ENCODE measurements around the gene SRGAP1. TPM values are rescaled to one million over a fixed set of nuclear protein-coding genes. Genes with fewer than 3 reads are reported as not detected.
A peak's percentile ranks its signal among the peaks of the same experiment; 100 is the strongest.

The SRGAP1 gene
- total RNA-seq, 1 donor: 18.1 TPM

DNA sequence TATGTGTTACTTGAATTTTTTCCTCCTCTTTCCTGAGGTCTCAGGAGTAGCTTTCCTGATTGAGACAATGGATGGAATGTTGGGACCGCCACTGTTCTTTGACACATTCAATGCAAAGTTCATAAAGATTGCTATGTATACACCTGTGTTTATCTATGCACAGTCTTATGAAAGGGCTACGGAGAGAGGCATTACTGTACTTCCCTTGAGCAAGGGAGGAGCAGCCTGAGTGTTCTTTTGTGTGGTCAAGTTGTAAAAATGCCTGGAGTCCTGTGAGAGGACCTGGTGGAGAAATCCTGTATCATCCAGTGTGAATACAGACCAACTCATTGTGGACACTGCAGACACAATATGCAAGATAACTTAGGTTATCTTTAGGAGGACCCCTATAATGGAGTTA lies 1.2 kb downstream of the SRGAP1 start:
- peak; percentile 67 for DNase-seq (ENCODE audit: low read depth)
- H3K4me3 ChIP-seq (ENCODE audit: low read depth, low read length): peak overlapping the region; percentile 69
- TF ChIP-seq, protein P1, sequence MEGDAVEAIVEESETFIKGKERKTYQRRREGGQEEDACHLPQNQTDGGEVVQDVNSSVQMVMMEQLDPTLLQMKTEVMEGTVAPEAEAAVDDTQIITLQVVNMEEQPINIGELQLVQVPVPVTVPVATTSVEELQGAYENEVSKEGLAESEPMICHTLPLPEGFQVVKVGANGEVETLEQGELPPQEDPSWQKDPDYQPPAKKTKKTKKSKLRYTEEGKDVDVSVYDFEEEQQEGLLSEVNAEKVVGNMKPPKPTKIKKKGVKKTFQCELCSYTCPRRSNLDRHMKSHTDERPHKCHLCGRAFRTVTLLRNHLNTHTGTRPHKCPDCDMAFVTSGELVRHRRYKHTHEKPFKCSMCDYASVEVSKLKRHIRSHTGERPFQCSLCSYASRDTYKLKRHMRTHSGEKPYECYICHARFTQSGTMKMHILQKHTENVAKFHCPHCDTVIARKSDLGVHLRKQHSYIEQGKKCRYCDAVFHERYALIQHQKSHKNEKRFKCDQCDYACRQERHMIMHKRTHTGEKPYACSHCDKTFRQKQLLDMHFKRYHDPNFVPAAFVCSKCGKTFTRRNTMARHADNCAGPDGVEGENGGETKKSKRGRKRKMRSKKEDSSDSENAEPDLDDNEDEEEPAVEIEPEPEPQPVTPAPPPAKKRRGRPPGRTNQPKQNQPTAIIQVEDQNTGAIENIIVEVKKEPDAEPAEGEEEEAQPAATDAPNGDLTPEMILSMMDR (IDR thresholded peaks at IDR 0.05; ENCODE audit: insufficient read depth, low read depth, low read length): no peak

DNA sequence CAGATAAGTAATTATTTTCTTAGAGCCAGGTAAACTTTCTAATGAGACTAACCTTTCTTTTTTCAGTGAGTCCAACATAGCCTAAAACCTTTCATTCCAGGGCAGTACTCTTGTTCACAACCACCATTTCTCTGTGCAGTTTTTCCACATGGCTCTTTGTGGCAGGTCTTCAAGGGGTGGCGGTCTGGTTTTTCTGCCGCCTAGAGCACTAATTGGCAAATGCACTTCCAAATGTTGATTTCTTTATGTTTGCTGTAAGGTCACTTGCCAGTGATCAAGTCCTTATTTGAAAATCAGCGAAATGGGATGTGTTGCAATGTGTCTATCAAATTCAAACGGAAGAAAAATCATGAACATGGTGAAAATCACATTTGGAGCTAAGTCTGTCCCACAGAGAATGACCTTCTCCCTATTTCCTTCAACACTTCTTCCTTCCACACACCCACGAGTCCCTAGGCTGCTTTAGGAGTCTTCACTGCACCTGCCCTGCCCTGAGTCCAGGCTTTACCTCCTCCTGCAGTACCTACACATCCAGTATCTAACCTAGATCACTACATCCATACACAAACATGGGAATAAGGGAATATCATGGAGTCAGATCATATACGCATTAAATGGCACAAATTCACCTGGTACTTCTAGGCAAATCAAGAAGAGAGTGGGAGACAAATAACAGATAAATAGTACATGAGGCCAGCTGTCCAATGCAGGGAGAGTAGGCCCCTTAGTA lies 1.9 kb downstream of the SRGAP1 start:
- H3K4me3 ChIP-seq (ENCODE audit: low read depth, low read length): peak overlapping the region; percentile 69
- DNase-seq (ENCODE audit: low read depth): no peak
- TF ChIP-seq, protein P1 (IDR thresholded peaks at IDR 0.05; ENCODE audit: insufficient read depth, low read depth, low read length): no peak

DNA sequence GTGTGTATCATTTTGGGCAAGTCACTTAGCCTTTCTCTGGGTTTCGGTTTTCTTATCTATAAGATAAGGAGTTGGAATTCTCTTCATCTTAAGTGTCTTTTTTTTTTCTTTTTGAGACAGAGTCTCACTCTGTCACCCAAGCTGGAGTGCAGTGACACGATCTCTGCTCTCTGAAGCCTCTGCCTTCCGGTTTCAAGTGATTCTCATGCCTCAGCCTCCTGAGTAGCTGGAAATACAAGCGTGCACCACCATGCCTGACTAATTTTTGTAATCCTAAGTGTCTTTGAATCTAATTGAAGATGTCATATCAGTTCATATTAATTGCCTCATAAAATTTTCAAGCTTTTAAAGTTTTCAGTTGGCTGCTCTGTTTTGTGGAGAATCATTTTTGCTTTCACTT lies 4.0 kb downstream of the SRGAP1 start:
- no peak overlapping the region for H3K4me3 ChIP-seq (ENCODE audit: low read depth, low read length)
- TF ChIP-seq, protein P1 (IDR thresholded peaks at IDR 0.05; ENCODE audit: insufficient read depth, low read depth, low read length): no peak

DNA sequence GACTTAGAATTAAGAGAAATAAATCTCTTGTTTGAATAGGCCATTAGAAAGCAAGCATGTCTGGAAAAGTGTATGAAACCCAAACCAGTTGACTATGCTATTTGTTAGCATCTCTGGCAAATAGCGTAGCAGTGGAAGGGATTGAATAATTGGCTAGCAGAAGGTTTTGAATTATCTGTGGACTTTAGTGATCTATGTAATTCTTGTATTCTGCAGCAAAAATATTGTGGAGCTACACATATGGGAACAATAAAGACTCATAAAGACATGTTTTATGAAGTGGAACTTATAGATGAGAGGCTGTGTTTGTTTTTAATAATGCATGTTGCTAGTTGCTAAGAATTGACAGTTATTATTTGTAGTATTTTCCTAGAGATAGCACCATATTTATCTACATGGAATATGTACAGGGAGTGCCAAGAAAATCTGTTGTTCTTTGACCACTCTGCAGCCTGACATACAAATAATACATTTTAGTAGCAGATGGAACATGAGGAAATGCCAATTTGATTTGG lies 4.7 kb downstream of the SRGAP1 start:
- no peak for DNase-seq (ENCODE audit: low read depth)
- TF ChIP-seq, protein P1 (IDR thresholded peaks at IDR 0.05; ENCODE audit: insufficient read depth, low read depth, low read length): no peak
- H3K4me3 ChIP-seq (ENCODE audit: low read depth, low read length): no peak overlapping the region

More for the DNA sequence above, 4.0 kb downstream of the SRGAP1 start:
- DNase-seq (ENCODE audit: low read depth): no peak

DNA sequence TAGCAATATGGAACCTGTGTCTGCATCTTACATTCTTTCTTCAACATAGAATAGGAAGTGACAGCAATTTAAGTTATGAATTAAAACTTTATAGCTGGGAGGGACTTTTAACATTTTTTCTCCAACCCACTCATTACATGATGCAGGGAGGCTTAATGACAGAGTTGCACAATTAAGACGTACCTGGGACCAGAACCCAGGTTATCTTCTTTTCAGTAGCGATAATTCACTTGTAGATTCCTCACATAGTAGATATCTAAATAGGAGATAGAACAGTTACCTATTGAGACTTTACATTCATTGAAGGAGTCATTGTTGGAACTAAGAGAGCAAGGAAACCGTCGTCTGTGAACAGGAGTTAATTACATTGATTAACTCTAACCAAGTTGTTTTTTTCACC lies 5.1 kb downstream of the SRGAP1 start:
- no peak overlapping the region for H3K4me3 ChIP-seq (ENCODE audit: low read depth, low read length)
- DNase-seq (ENCODE audit: low read depth): no peak
- TF ChIP-seq, protein P1 (IDR thresholded peaks at IDR 0.05; ENCODE audit: insufficient read depth, low read depth, low read length): no peak

DNA sequence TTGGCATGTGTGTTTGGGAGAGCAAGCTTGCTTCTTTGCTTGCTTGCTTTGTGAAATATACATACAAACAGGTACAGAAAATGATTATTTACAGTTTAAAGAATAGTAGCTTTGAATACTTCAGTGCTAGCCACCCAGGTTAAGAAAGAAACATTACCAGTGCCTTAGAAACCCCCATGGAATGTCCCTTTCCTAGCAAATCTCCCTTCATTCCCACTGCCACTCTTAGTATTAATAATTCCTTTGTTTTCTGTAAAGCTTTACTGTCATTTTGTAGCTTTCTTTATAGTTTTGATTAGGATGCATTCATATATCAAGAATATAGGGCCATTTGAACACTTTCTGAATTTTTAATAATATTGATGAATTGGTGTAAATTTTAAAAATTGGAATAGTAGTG lies 9.5 kb downstream of the SRGAP1 start:
- no peak overlapping the region for H3K4me3 ChIP-seq (ENCODE audit: low read depth, low read length)
- no peak for DNase-seq (ENCODE audit: low read depth)
- TF ChIP-seq, protein P1 (IDR thresholded peaks at IDR 0.05; ENCODE audit: insufficient read depth, low read depth, low read length): no peak

All from fibroblast of villous mesenchyme (primary cell).